Bronchial epithelial cell (primary cell): ENCODE data around the gene CHD9. TPM values are rescaled to one million over a fixed set of nuclear protein-coding genes. Genes with fewer than 3 reads are reported as not detected.

Experiments
- DNase-seq: peaks from one replicate; pipeline ENCODE4 v3.0.0-alpha.2; 2010; ENCODE audit warnings: low read depth
- FAIRE-seq: peaks from 2 replicates; lab custom pipeline; 2011; peaks lifted over from hg19 to GRCh38; lab: Jason Lieb, UNC
- H3K27me3 ChIP-seq: 2 replicates; pipeline ENCODE4 v1.5.1; 2011; ENCODE audit warnings: low read length; ENCODE audit not compliant: control insufficient read depth, insufficient read depth
- H3K36me3 ChIP-seq: 2 replicates; pipeline ENCODE4 v1.5.1; 2011; ENCODE audit warnings: low read length; ENCODE audit not compliant: control insufficient read depth, insufficient read depth
- H3K4me3 ChIP-seq: 2 replicates; pipeline ENCODE4 v1.5.1; 2011; ENCODE audit warnings: mild to moderate bottlenecking, low read depth, low read length, control low read depth
- total RNA-seq: library from RNA; depleted of rRNA; stranded (reverse); fragments of >200 nt; gene quantifications from 2 replicates; pipeline ENCODE4 v1.2.1, GENCODE V29; 2014
- TF ChIP-seq, protein P1 (sequence below): IDR thresholded peaks from 2 replicates; pipeline ENCODE4 v1.5.1; 2011; ENCODE audit warnings: mild to moderate bottlenecking, moderate library complexity, low read length, control low read depth, inconsistent platforms; ENCODE audit not compliant: insufficient read depth, severe bottlenecking

Gene CHD9
- total RNA-seq, 1 donor from 2014 or later: 35.3 TPM

DNA sequence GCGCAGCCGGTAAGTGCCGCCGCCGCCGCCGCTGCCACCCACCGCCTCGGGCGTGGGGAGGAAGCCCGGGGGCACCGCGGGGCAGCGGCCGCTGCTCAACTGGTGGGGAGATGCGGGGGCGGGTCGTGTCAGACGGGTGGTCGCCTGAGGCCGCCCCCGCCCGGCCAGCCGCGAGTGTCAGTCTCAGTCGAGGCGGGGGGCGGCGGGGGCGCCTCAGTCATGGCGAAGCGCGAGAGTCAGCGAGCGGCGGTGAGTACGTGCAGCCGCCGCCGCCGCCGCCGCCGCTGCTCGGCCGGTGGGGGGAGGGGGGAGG, 76.2 kb downstream of the CHD9 start:
- H3K4me3 ChIP-seq: peak overlapping the region; percentile 68
- no peak for FAIRE-seq

DNA sequence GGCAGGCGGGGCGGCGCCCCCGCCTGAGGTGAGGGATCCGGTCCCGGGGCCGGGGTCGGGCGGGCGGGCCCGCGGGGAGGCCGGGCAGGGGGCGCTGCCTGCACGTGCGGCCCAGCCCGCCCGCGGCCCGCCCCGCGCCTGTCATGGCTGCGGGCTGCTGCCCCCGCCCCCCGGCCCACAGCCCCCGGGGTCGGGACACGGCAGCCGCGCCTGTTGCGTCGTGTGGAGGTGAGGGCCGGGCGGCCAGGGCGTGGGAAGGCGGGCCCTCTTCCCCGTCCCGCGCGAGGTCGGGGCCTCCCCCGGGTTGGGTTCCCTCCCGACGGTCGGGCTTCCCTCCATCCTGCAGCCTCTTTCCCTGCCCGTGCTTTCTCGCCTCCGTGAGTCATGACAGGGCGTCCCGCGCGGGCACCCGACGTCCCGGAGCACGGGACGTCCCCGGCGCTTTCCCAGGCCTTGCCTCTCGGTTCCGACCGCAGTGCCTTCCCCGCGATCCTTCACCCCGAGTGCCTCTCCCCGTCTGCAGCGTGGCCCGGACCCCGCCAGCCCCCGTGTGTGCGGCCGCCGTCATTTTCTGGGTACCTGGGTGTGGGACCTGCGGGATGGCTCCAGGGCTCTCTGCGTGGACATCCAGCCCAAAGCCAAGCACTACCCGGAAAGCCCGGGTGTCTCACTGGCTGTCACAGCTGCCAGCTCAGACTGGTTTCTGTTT, 76.7 kb downstream of the CHD9 start:
- Histone ChIP-seq H3K27me3 (no peaks in the 10 kb centered on the region), H3K36me3 (no peaks in the 10 kb centered on the region), H3K4me3 (peak overlapping the region; percentile 68)
- TF ChIP-seq, protein P1, sequence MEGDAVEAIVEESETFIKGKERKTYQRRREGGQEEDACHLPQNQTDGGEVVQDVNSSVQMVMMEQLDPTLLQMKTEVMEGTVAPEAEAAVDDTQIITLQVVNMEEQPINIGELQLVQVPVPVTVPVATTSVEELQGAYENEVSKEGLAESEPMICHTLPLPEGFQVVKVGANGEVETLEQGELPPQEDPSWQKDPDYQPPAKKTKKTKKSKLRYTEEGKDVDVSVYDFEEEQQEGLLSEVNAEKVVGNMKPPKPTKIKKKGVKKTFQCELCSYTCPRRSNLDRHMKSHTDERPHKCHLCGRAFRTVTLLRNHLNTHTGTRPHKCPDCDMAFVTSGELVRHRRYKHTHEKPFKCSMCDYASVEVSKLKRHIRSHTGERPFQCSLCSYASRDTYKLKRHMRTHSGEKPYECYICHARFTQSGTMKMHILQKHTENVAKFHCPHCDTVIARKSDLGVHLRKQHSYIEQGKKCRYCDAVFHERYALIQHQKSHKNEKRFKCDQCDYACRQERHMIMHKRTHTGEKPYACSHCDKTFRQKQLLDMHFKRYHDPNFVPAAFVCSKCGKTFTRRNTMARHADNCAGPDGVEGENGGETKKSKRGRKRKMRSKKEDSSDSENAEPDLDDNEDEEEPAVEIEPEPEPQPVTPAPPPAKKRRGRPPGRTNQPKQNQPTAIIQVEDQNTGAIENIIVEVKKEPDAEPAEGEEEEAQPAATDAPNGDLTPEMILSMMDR: no peak
- DNase-seq (peak; percentile 37), FAIRE-seq (no peak)

More for the DNA sequence above, 76.2 kb downstream of the CHD9 start:
- TF ChIP-seq, protein P1: no peak
- no peaks in the 10 kb centered on the region for H3K27me3 ChIP-seq
- no peaks in the 10 kb centered on the region for H3K36me3 ChIP-seq
- DNase-seq: no peak

DNA sequence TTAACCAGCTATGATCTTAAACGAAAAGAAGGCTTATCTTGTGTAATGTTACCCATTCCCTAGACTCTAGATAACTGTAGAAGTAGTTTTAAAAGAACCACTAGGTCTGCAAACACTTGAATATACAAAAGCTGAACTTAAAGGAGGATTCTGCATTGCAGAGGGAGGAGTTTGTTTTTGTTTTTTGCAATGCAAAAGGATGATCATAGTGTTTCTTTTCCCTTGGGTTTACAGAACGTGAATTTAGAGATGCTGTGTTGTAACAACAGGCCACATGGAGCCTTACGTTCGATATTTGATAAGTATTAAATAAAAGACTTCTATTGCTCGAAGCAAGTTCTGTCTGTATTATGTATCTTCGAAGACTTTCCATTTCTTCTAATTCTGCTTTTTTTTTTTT, 77.6 kb downstream of the CHD9 start:
- TF ChIP-seq, protein P1: no peak
- H3K36me3 ChIP-seq: no peaks in the 10 kb centered on the region
- H3K4me3 ChIP-seq: no peak overlapping the region
- no peak for FAIRE-seq
- no peak for DNase-seq
- no peaks in the 10 kb centered on the region for H3K27me3 ChIP-seq

DNA sequence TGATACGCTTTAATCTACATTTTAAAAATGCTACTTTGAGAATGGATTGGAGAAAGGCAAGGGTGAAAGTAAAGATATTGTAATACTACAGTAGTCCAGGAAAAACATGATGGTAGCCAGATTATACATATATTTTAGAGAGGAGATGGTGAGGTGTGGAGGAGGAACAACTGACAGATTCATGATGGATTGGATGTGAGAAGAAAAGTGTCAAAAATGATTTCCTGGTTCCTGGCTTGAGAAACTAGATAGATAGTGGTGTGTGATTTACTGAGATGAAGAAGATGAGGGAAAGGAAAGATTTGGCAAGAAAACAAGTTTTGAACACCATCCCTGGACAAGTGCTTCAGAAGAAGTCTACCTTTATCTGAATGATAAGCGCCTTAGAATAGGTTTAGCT, 80.5 kb downstream of the CHD9 start:
- no peak for DNase-seq
- H3K36me3 ChIP-seq: no peaks in the 10 kb centered on the region
- TF ChIP-seq, protein P1: no peak
- no peaks in the 10 kb centered on the region for H3K27me3 ChIP-seq
- H3K4me3 ChIP-seq: no peak overlapping the region
- FAIRE-seq: no peak

DNA sequence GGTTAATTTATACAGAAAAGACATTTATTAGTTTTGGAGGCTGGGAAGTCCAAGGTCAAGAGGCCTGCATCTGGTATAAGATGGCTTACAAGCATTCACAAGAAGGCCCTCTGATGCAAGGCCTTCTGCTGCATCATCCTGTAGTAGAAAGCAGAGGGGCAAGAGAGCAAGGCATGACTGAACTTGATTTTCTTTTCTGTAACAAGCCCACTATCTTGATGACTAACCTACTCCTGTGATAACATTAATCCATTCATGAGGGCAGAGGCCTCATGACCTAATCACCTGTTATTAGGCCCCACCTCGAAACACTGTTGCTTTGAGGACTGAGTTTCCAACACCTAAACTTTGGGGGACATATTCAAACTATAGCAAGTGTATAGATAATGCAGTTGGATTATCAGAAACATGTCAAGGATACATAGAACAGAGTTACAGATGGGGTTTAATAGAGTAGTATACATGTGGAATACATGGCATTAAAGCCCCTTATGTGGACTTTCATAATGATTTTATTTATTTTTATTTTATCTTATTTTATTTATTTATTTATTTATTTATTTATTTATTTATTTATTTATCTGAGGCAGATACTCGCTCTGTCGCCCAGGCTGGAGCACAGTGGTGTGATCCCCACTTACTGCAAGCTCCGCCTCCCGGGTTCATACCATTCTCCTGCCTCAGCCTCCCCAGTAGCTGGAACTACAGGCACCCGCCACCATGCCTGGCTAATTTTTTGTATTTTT, 88.2 kb downstream of the CHD9 start:
- no peaks in the 10 kb centered on the region for H3K36me3 ChIP-seq
- TF ChIP-seq, protein P1: no peak
- no peak overlapping the region for H3K4me3 ChIP-seq
- FAIRE-seq (no peak), DNase-seq (peak; percentile 97)
- no peaks in the 10 kb centered on the region for H3K27me3 ChIP-seq
